ENCODE measurements around the gene DUSP2.

DUSP2 gene

GRCh38 chr2:96098900-96099590, 46.2 kb downstream of the DUSP2 start:
- DNase-seq, result no peak

- DNase-seq, result no peak
These were observed 47.1 kb downstream of the DUSP2 start for GRCh38 chr2:96097951-96098823.

- no peak for DNase-seq
These were observed 47.8 kb downstream of the DUSP2 start for GRCh38 chr2:96097441-96097840.

- no peak for DNase-seq
These were observed 50.1 kb downstream of the DUSP2 start for GRCh38 chr2:96095116-96095636.

GRCh38 chr2:96093528-96093927, 51.7 kb downstream of the DUSP2 start:
- DNase-seq, result no peak

Measured in activated T-cell treated with anti-CD3 and anti-CD28 coated beads for 4 hours (primary cell).